ENCODE measurements around the gene CDK2. TPM values are rescaled to one million over a fixed set of nuclear protein-coding genes. Genes with fewer than 3 reads are reported as not detected.
"Not testable (repeated sequence)": the region's sequence is repeated elsewhere in the genome, so short reads cannot be mapped to it uniquely, and the experiment has no call there.

CDK2 gene
- polyA plus RNA-seq, 1 donor from 2014 or later: 2.6 TPM

DNA sequence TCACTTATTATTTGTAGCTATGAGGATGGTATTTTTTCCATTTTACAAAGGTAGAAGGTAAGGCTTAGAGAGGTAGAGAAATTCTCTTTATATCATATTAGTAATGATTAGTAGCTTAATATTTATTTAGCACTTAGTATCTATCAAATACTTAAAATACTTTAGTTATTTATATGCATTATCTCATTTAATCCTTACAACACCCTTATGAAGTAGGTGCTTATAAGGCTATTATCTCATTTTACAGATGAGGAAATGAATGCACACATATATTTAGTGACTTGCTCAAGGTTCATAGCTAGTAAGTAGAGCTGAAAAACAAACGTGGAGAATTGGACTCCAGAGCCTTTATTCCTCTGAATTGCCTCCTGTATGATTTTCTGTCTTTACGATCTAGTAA lies 18.2 kb downstream of the CDK2 start:
- Histone ChIP-seq H3K9me3 (ENCODE audit: low read length) (no peaks in the 10 kb centered on the region), H3K4me3 (ENCODE audit: low read length) (no peak overlapping the region), H3K27me3 (ENCODE audit: insufficient read depth, low read depth, low read length) (no peaks in the 10 kb centered on the region), H3K36me3 (ENCODE audit: insufficient read depth, low read length) (no peaks in the 10 kb centered on the region), H2AFZ (ENCODE audit: low read depth, low read length) (no peak overlapping the region), H3K79me2 (replicated peaks; ENCODE audit: insufficient read depth, low read length) (peaks cover 10% of the 10 kb centered on the region), H4K20me1 (ENCODE audit: insufficient read depth) (no peaks in the 10 kb centered on the region), H3K4me2 (ENCODE audit: low read length) (no peak overlapping the region), H3F3A (ENCODE audit: insufficient read depth, low read length, poor library complexity, severe bottlenecking) (no peaks in the 10 kb centered on the region), H3K9ac (ENCODE audit: low read length) (no peak overlapping the region), H3K9me2 (ENCODE audit: insufficient read depth, low read length) (no peaks in the 10 kb centered on the region), H3K27ac (ENCODE audit: low read length) (no peak overlapping the region)
- TF ChIP-seq, protein P1, sequence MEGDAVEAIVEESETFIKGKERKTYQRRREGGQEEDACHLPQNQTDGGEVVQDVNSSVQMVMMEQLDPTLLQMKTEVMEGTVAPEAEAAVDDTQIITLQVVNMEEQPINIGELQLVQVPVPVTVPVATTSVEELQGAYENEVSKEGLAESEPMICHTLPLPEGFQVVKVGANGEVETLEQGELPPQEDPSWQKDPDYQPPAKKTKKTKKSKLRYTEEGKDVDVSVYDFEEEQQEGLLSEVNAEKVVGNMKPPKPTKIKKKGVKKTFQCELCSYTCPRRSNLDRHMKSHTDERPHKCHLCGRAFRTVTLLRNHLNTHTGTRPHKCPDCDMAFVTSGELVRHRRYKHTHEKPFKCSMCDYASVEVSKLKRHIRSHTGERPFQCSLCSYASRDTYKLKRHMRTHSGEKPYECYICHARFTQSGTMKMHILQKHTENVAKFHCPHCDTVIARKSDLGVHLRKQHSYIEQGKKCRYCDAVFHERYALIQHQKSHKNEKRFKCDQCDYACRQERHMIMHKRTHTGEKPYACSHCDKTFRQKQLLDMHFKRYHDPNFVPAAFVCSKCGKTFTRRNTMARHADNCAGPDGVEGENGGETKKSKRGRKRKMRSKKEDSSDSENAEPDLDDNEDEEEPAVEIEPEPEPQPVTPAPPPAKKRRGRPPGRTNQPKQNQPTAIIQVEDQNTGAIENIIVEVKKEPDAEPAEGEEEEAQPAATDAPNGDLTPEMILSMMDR (IDR thresholded peaks at IDR 0.05; ENCODE audit: poor library complexity, severe bottlenecking): no peak
- TF ChIP-seq EP300 (conservative IDR thresholded peaks at IDR 0.05; ENCODE audit: poor library complexity, severe bottlenecking) (no peak), SMC3 (conservative IDR thresholded peaks at IDR 0.05; ENCODE audit: poor library complexity) (no peak), POLR2AphosphoS5 (IDR thresholded peaks at IDR 0.05) (no peak), TAF1 (IDR thresholded peaks at IDR 0.05; ENCODE audit: low read depth) (no peak), EZH2 (IDR thresholded peaks at IDR 0.05; ENCODE audit: borderline replicate concordance, insufficient read depth, low read length, poor library complexity, severe bottlenecking) (no peak), MXI1 (conservative IDR thresholded peaks at IDR 0.05; ENCODE audit: poor library complexity, severe bottlenecking) (no peak), RAD21 (conservative IDR thresholded peaks at IDR 0.05) (no peak)
- TF ChIP-seq, protein P2, sequence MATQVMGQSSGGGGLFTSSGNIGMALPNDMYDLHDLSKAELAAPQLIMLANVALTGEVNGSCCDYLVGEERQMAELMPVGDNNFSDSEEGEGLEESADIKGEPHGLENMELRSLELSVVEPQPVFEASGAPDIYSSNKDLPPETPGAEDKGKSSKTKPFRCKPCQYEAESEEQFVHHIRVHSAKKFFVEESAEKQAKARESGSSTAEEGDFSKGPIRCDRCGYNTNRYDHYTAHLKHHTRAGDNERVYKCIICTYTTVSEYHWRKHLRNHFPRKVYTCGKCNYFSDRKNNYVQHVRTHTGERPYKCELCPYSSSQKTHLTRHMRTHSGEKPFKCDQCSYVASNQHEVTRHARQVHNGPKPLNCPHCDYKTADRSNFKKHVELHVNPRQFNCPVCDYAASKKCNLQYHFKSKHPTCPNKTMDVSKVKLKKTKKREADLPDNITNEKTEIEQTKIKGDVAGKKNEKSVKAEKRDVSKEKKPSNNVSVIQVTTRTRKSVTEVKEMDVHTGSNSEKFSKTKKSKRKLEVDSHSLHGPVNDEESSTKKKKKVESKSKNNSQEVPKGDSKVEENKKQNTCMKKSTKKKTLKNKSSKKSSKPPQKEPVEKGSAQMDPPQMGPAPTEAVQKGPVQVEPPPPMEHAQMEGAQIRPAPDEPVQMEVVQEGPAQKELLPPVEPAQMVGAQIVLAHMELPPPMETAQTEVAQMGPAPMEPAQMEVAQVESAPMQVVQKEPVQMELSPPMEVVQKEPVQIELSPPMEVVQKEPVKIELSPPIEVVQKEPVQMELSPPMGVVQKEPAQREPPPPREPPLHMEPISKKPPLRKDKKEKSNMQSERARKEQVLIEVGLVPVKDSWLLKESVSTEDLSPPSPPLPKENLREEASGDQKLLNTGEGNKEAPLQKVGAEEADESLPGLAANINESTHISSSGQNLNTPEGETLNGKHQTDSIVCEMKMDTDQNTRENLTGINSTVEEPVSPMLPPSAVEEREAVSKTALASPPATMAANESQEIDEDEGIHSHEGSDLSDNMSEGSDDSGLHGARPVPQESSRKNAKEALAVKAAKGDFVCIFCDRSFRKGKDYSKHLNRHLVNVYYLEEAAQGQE (IDR thresholded peaks at IDR 0.05; ENCODE audit: borderline replicate concordance): no peak

DNA sequence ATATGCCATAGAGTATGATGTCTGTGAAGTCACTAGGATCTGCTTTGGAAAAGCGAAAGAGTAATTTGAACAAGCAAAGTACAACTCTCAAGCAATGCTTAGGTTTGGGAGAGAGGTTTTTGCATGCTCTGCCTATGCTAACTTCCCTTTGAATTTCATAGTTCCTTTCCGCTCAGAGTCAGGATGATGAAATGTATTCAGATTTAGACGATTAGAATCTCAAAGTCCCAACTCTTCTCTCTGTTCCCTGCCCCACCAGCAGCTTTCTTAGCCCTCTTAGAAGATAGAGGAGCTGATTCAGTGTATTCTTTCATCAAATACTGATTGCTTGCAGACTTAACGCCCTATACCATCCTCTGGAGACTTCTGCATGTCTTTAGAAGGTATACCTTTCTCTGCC lies 18.7 kb downstream of the CDK2 start:
- Histone ChIP-seq H3K9me2 (ENCODE audit: insufficient read depth, low read length) (no peaks in the 10 kb centered on the region), H3K36me3 (ENCODE audit: insufficient read depth, low read length) (no peaks in the 10 kb centered on the region), H3F3A (ENCODE audit: insufficient read depth, low read length, poor library complexity, severe bottlenecking) (no peaks in the 10 kb centered on the region), H2AFZ (ENCODE audit: low read depth, low read length) (no peak overlapping the region), H3K9ac (ENCODE audit: low read length) (no peak overlapping the region), H3K4me2 (ENCODE audit: low read length) (no peak overlapping the region), H3K27me3 (ENCODE audit: insufficient read depth, low read depth, low read length) (no peaks in the 10 kb centered on the region), H3K4me3 (ENCODE audit: low read length) (no peak overlapping the region), H3K79me2 (replicated peaks; ENCODE audit: insufficient read depth, low read length) (peaks cover 10% of the 10 kb centered on the region), H3K9me3 (ENCODE audit: low read length) (no peaks in the 10 kb centered on the region), H3K27ac (ENCODE audit: low read length) (no peak overlapping the region), H4K20me1 (ENCODE audit: insufficient read depth) (no peaks in the 10 kb centered on the region)
- no peak for TF ChIP-seq EP300 (conservative IDR thresholded peaks at IDR 0.05; ENCODE audit: poor library complexity, severe bottlenecking)
- no peak for TF ChIP-seq POLR2AphosphoS5 (IDR thresholded peaks at IDR 0.05)
- no peak for TF ChIP-seq MXI1 (conservative IDR thresholded peaks at IDR 0.05; ENCODE audit: poor library complexity, severe bottlenecking)
- no peak for TF ChIP-seq RAD21 (conservative IDR thresholded peaks at IDR 0.05)
- TF ChIP-seq, protein P2 (IDR thresholded peaks at IDR 0.05; ENCODE audit: borderline replicate concordance): no peak
- TF ChIP-seq, protein P1 (IDR thresholded peaks at IDR 0.05; ENCODE audit: poor library complexity, severe bottlenecking): no peak
- no peak for TF ChIP-seq EZH2 (IDR thresholded peaks at IDR 0.05; ENCODE audit: borderline replicate concordance, insufficient read depth, low read length, poor library complexity, severe bottlenecking)
- TF ChIP-seq SMC3 (conservative IDR thresholded peaks at IDR 0.05; ENCODE audit: poor library complexity): no peak
- no peak for TF ChIP-seq TAF1 (IDR thresholded peaks at IDR 0.05; ENCODE audit: low read depth)

DNA sequence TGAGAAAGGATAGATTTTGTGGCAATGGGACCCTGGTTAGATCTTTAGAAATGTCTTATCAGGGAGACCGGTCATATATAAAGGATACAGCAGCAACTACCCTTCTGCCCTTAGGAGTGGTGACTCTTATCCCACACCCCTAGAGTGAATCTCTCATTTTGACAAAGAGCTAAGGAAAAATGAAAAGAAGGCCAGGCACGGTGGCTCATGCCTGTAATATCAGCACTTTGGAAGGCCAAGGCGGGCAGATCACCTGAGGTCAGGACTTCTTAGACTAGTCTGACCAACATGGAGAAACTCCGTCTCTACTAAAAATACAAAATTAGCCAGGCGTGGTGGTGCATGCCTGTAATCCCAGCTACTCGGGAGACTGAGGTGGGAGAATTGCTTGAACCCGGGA lies 19.3 kb downstream of the CDK2 start:
- not testable (repeated sequence) for H3K4me2 ChIP-seq (ENCODE audit: low read length); H2AFZ ChIP-seq (ENCODE audit: low read depth, low read length); H3K27me3 ChIP-seq (ENCODE audit: insufficient read depth, low read depth, low read length); H3K9me3 ChIP-seq (ENCODE audit: low read length); H3K4me3 ChIP-seq (ENCODE audit: low read length); H3K9ac ChIP-seq (ENCODE audit: low read length); H3K36me3 ChIP-seq (ENCODE audit: insufficient read depth, low read length); H4K20me1 ChIP-seq (ENCODE audit: insufficient read depth); H3F3A ChIP-seq (ENCODE audit: insufficient read depth, low read length, poor library complexity, severe bottlenecking); H3K9me2 ChIP-seq (ENCODE audit: insufficient read depth, low read length); H3K79me2 ChIP-seq (replicated peaks; ENCODE audit: insufficient read depth, low read length); H3K27ac ChIP-seq (ENCODE audit: low read length)

Data from neural cell (in vitro differentiated cells).